Measurements from ENCODE around the gene ACSS1. TPM values are rescaled to one million over a fixed set of nuclear protein-coding genes. Genes with fewer than 3 reads are reported as not detected.

Gene ACSS1
- polyA plus RNA-seq, 2 donors, result 8.0 to 8.8 TPM

GRCh38 chr20:25079171-25079570, 21.2 kb upstream of the ACSS1 start:
- Histone ChIP-seq H3K36me3 (ENCODE audit: control insufficient read depth in 2 of 2, insufficient read depth in 2 of 2, low read length in 1 of 2) (no peaks in the 10 kb centered on the region), H3K4me1 (ENCODE audit: control insufficient read depth in 2 of 2, insufficient read depth in 2 of 2, low read length in 1 of 2) (peaks cover under 1 to 7% of the 10 kb centered on the region in 2 donors), H3K9me3 (ENCODE audit: control insufficient read depth in 2 of 2, insufficient read depth in 1 of 2, low read depth in 1 of 2, low read length in 1 of 2) (no peaks in the 10 kb centered on the region), H3K4me3 (ENCODE audit: low read depth in 1 of 2, low read length in 2 of 2) (no peak overlapping the region), H3K27me3 (ENCODE audit: control insufficient read depth in 1 of 2, insufficient read depth in 2 of 2, low read length in 2 of 2) (peaks cover 21 to 32% of the 10 kb centered on the region in 2 donors), H3K27ac (ENCODE audit: low read depth in 2 of 2, low read length in 1 of 2) (no peak overlapping the region)
- WGBS, 2 donors, result 76 to 81% methylated on average over 4 of the region's 4 CpGs

- H3K4me3 ChIP-seq (ENCODE audit: low read depth in 1 of 2, low read length in 2 of 2), result no peak overlapping the region
- H3K9me3 ChIP-seq (ENCODE audit: control insufficient read depth in 2 of 2, insufficient read depth in 1 of 2, low read depth in 1 of 2, low read length in 1 of 2), result no peaks in the 10 kb centered on the region
- 79 to 90% methylated on average over 8 of the region's 8 CpGs for WGBS, 2 donors
- H3K27me3 ChIP-seq (ENCODE audit: control insufficient read depth in 1 of 2, insufficient read depth in 2 of 2, low read length in 2 of 2), result peaks cover 15 to 28% of the 10 kb centered on the region in 2 donors
- H3K27ac ChIP-seq (ENCODE audit: low read depth in 2 of 2, low read length in 1 of 2), result no peak overlapping the region
- no peaks in the 10 kb centered on the region for H3K36me3 ChIP-seq (ENCODE audit: control insufficient read depth in 2 of 2, insufficient read depth in 2 of 2, low read length in 1 of 2)
- H3K4me1 ChIP-seq (ENCODE audit: control insufficient read depth in 2 of 2, insufficient read depth in 2 of 2, low read length in 1 of 2), result peaks cover 0 to 7% of the 10 kb centered on the region in 2 donors
These were observed 20.7 kb upstream of the ACSS1 start for GRCh38 chr20:25078662-25079061.

DNA sequence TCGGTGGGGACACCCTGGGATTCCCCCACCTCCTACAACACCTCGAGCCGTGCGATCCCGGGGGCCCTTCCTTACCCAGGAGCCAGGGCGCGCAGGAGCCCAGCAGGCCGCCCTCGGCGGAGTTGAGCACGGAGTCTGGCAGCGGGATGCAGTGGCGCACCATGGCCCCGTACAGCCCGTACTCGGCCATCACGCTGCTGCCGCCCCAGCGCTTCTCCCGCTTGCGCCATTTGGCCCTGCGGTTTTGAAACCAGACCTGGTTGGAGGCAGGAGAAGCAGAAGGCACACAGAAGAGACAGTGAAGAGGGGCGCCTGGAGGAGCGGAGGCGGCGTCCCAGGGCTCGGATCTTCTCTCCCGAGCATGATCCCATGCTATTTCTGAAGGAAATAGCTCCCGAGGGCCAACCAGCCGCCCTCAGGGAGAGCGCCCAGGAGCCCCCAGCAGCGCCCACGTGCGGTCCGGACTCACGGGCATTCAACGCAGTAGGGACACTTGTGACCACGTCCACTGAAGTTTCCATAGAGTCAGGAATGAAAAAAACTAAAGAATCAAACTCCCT, 19.8 kb upstream of the ACSS1 start:
- no peak overlapping the region for H3K27ac ChIP-seq (ENCODE audit: low read depth in 2 of 2, low read length in 1 of 2)
- 3 to 4% methylated on average over 38 of the region's 38 CpGs for WGBS, 2 donors
- peaks cover 9 to 18% of the 10 kb centered on the region in 2 donors for H3K27me3 ChIP-seq (ENCODE audit: control insufficient read depth in 1 of 2, insufficient read depth in 2 of 2, low read length in 2 of 2)
- H3K4me3 ChIP-seq (ENCODE audit: low read depth in 1 of 2, low read length in 2 of 2), result peak overlapping the region in 1 of 2 donors; percentile 4
- H3K4me1 ChIP-seq (ENCODE audit: control insufficient read depth in 2 of 2, insufficient read depth in 2 of 2, low read length in 1 of 2), result peaks cover 0 to 4% of the 10 kb centered on the region in 2 donors
- H3K9me3 ChIP-seq (ENCODE audit: control insufficient read depth in 2 of 2, insufficient read depth in 1 of 2, low read depth in 1 of 2, low read length in 1 of 2), result no peaks in the 10 kb centered on the region
- H3K36me3 ChIP-seq (ENCODE audit: control insufficient read depth in 2 of 2, insufficient read depth in 2 of 2, low read length in 1 of 2), result no peaks in the 10 kb centered on the region

DNA sequence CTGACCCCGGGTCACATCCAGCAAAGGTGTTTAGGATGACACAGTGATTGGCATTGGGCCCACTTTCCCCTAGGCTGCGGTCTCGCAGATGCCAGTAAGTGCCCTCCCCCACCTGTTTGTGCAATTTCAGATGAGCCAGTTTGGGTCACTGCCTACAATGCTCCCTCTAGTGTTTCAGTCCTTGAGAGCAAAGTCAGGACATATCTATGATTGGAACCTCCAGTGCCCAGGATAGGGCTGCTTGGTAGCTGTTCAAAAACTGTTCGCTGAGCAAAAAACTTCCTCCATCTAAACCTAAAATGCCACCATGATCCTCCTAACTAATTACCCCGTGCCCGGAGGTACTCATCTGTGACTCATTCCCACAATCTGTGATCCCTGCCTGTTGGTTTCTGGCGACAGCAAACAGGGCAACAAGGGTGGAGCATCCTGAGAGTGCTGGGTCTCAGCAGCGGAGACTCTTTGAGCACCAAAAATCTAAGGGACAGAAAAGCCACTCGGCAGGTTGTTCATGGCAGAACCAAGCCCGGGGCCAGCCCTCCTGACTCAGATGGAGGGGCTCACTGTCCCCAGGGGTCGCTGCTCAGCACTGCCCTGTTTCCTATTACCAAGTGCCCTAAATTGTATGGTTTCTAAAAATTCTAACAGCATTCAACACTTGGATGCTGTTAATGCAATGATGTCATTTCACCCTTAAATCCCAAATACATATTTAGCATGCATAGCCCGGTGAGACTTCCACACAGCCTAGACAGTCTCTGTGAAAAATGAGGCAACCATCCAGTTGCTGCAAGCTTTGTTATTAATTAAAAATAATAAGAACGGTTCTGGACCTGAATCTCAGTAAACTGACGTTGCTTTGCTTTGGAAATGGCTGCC, 19.0 kb upstream of the ACSS1 start:
- Histone ChIP-seq H3K9me3 (ENCODE audit: control insufficient read depth in 2 of 2, insufficient read depth in 1 of 2, low read depth in 1 of 2, low read length in 1 of 2) (no peaks in the 10 kb centered on the region), H3K27ac (ENCODE audit: low read depth in 2 of 2, low read length in 1 of 2) (no peak overlapping the region), H3K4me1 (ENCODE audit: control insufficient read depth in 2 of 2, insufficient read depth in 2 of 2, low read length in 1 of 2) (peaks cover 0 to 4% of the 10 kb centered on the region in 2 donors), H3K4me3 (ENCODE audit: low read depth in 1 of 2, low read length in 2 of 2) (peak overlapping the region in 1 of 2 donors; percentile 4), H3K27me3 (ENCODE audit: control insufficient read depth in 1 of 2, insufficient read depth in 2 of 2, low read length in 2 of 2) (peaks cover 9 to 16% of the 10 kb centered on the region in 2 donors), H3K36me3 (ENCODE audit: control insufficient read depth in 2 of 2, insufficient read depth in 2 of 2, low read length in 1 of 2) (no peaks in the 10 kb centered on the region)
- WGBS, 2 donors, result 24 to 27% methylated on average over 14 of the region's 14 CpGs

DNA sequence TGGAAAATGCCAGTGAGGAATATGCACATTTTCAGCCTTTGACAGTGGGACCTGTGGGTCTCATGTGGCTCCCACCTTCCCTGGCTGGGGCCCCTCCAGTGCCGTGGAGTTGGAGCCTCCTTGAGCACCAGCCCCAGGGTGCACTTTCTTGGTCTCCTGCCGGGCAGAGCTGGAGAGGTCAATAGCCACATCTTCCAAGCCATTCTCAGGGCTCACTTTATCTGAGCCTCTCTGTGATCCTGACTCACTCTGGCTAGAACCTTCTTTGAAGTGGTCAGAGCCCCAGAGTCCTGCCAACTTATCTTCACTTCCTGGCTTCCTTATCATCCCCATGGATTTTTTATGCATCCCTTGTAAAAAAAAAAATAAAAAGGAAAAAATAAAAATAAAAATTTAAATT, 18.3 kb upstream of the ACSS1 start:
- Histone ChIP-seq H3K36me3 (ENCODE audit: control insufficient read depth in 2 of 2, insufficient read depth in 2 of 2, low read length in 1 of 2) (no peaks in the 10 kb centered on the region), H3K27me3 (ENCODE audit: control insufficient read depth in 1 of 2, insufficient read depth in 2 of 2, low read length in 2 of 2) (peaks cover 2 to 10% of the 10 kb centered on the region in 2 donors), H3K4me1 (ENCODE audit: control insufficient read depth in 2 of 2, insufficient read depth in 2 of 2, low read length in 1 of 2) (no peaks in the 10 kb centered on the region), H3K9me3 (ENCODE audit: control insufficient read depth in 2 of 2, insufficient read depth in 1 of 2, low read depth in 1 of 2, low read length in 1 of 2) (no peaks in the 10 kb centered on the region), H3K27ac (ENCODE audit: low read depth in 2 of 2, low read length in 1 of 2) (no peak overlapping the region), H3K4me3 (ENCODE audit: low read depth in 1 of 2, low read length in 2 of 2) (no peak overlapping the region)
- 70 to 75% methylated on average over 2 of the region's 2 CpGs for WGBS, 2 donors

DNA sequence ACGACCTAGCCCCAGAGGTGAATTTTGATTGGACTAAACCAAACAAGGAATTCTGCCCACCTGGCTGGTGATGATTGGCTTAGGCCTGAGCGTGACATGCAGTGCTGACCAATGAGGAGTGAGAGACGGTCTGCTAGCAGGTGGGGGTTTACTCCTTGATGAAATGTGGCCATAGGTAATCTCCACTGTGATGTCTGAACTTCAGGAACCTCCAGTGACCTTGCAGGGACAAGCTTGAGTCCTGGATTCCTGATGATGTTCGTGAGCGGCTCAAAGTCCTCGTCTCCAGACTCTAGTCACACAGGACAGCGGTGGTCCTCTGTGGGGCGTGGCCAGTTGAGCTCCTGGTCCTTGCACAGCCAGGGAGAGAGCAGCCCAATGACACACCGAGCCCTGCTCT, 15.6 kb upstream of the ACSS1 start:
- H3K27me3 ChIP-seq (ENCODE audit: control insufficient read depth in 1 of 2, insufficient read depth in 2 of 2, low read length in 2 of 2), result peaks cover 0 to 4% of the 10 kb centered on the region in 2 donors
- H3K36me3 ChIP-seq (ENCODE audit: control insufficient read depth in 2 of 2, insufficient read depth in 2 of 2, low read length in 1 of 2), result no peaks in the 10 kb centered on the region
- WGBS, 2 donors, result 76 to 77% methylated on average over 9 of the region's 9 CpGs
- H3K27ac ChIP-seq (ENCODE audit: low read depth in 2 of 2, low read length in 1 of 2), result no peak overlapping the region
- H3K9me3 ChIP-seq (ENCODE audit: control insufficient read depth in 2 of 2, insufficient read depth in 1 of 2, low read depth in 1 of 2, low read length in 1 of 2), result no peaks in the 10 kb centered on the region
- H3K4me1 ChIP-seq (ENCODE audit: control insufficient read depth in 2 of 2, insufficient read depth in 2 of 2, low read length in 1 of 2), result no peaks in the 10 kb centered on the region
- H3K4me3 ChIP-seq (ENCODE audit: low read depth in 1 of 2, low read length in 2 of 2), result no peak overlapping the region

DNA sequence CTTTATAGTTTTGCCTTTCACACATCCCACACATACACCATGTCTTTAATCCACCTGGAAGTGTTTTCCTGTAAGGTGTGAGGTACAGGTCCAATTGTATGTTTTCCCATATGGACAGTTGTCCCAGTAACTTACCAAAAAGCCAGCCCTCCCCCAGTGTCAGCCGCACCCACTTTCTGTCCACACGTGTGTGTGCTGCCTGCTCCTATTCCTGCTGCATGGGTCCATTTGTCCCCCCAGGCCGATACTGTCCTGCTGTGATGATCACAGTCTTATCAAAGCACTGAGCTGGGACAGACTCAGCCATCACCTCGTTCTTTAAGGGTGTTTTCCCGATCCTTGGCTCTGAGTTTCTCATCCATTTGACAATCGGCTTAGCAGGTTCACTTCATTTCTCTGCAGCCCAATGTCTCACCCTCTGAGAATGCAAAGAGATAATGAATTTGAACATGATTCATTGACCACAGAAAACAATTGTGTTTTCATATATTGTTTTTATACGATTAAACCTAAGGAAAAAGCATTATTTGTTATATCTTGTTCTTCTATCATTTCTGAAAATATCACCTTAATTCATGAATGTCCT, 14.4 kb upstream of the ACSS1 start:
- H3K27ac ChIP-seq (ENCODE audit: low read depth in 2 of 2, low read length in 1 of 2), result no peak overlapping the region
- no peaks in the 10 kb centered on the region for H3K9me3 ChIP-seq (ENCODE audit: control insufficient read depth in 2 of 2, insufficient read depth in 1 of 2, low read depth in 1 of 2, low read length in 1 of 2)
- H3K27me3 ChIP-seq (ENCODE audit: control insufficient read depth in 1 of 2, insufficient read depth in 2 of 2, low read length in 2 of 2), result peaks cover 0 to 4% of the 10 kb centered on the region in 2 donors
- 47 to 54% methylated on average over 7 of the region's 7 CpGs for WGBS, 2 donors
- H3K36me3 ChIP-seq (ENCODE audit: control insufficient read depth in 2 of 2, insufficient read depth in 2 of 2, low read length in 1 of 2), result no peaks in the 10 kb centered on the region
- H3K4me3 ChIP-seq (ENCODE audit: low read depth in 1 of 2, low read length in 2 of 2), result no peak overlapping the region
- no peaks in the 10 kb centered on the region for H3K4me1 ChIP-seq (ENCODE audit: control insufficient read depth in 2 of 2, insufficient read depth in 2 of 2, low read length in 1 of 2)

GRCh38 chr20:25071734-25072133, 13.8 kb upstream of the ACSS1 start:
- H3K9me3 ChIP-seq (ENCODE audit: control insufficient read depth in 2 of 2, insufficient read depth in 1 of 2, low read depth in 1 of 2, low read length in 1 of 2), result no peaks in the 10 kb centered on the region
- H3K27me3 ChIP-seq (ENCODE audit: control insufficient read depth in 1 of 2, insufficient read depth in 2 of 2, low read length in 2 of 2), result peaks cover 0 to 4% of the 10 kb centered on the region in 2 donors
- H3K4me1 ChIP-seq (ENCODE audit: control insufficient read depth in 2 of 2, insufficient read depth in 2 of 2, low read length in 1 of 2), result no peaks in the 10 kb centered on the region
- no peak overlapping the region for H3K4me3 ChIP-seq (ENCODE audit: low read depth in 1 of 2, low read length in 2 of 2)
- WGBS, 2 donors, result 33 to 34% methylated on average over 4 of the region's 4 CpGs
- no peaks in the 10 kb centered on the region for H3K36me3 ChIP-seq (ENCODE audit: control insufficient read depth in 2 of 2, insufficient read depth in 2 of 2, low read length in 1 of 2)
- no peak overlapping the region for H3K27ac ChIP-seq (ENCODE audit: low read depth in 2 of 2, low read length in 1 of 2)

DNA sequence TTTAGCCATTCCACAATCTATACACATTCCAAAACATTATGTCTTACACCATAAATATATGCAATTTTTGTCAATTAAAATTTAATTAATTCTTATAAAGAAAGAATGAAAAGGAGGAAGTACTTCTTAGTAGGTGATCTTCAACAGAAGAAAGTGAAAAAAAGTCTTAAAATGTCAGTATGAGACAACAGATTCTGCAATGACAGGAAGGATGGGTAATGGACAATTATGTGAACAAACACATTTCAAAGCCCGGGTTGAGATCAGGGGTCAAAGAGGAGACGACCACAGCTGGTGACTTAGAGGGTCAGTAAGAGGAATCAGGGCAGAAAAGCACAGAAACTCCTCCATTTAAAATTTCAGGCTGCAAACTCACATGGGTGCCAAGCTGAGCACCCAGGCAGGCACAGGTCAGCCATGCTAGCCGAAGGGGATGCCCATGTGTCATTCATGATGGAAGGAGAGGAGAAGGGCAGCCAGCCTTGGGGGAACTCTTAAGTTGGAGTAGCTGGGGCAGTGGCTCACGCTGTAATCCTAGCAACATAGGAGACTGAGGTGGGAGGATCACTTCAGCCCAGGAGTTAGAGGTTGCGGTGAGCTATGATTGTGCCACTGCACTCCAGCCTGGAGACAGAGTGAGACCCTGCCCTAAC, 13.0 kb upstream of the ACSS1 start:
- H3K27me3 ChIP-seq (ENCODE audit: control insufficient read depth in 1 of 2, insufficient read depth in 2 of 2, low read length in 2 of 2), result peaks cover 0 to 4% of the 10 kb centered on the region in 2 donors

More for the DNA sequence above, 13.0 kb upstream of the ACSS1 start:
- Histone ChIP-seq H3K9me3 (ENCODE audit: control insufficient read depth in 2 of 2, insufficient read depth in 1 of 2, low read depth in 1 of 2, low read length in 1 of 2) (no peaks in the 10 kb centered on the region), H3K4me1 (ENCODE audit: control insufficient read depth in 2 of 2, insufficient read depth in 2 of 2, low read length in 1 of 2) (no peaks in the 10 kb centered on the region), H3K36me3 (ENCODE audit: control insufficient read depth in 2 of 2, insufficient read depth in 2 of 2, low read length in 1 of 2) (no peaks in the 10 kb centered on the region), H3K27ac (ENCODE audit: low read depth in 2 of 2, low read length in 1 of 2) (no peak overlapping the region), H3K4me3 (ENCODE audit: low read depth in 1 of 2, low read length in 2 of 2) (no peak overlapping the region)
- WGBS, 2 donors, result 59 to 62% methylated on average over 5 of the region's 5 CpGs

Data from esophagus (tissue), 2 donors.